NCI-H446 (cell line): ENCODE results near the gene LRRC15.

Source experiments
- DNase-seq, 2 experiments: peaks; one replicate each; lab custom pipeline; 2025; lab: John Stamatoyannopoulos, UW

LRRC15 gene

GRCh38 chr3:194333212-194333980 lies 36.1 kb downstream of the LRRC15 start:
- DNase-seq = no peak

GRCh38 chr3:194332858-194333211 lies 36.7 kb downstream of the LRRC15 start:
- DNase-seq = no peak

GRCh38 chr3:194330579-194330978 lies 39.0 kb downstream of the LRRC15 start:
- no peak for DNase-seq

GRCh38 chr3:194330160-194330559 lies 39.4 kb downstream of the LRRC15 start:
- DNase-seq = no peak

GRCh38 chr3:194329583-194329965 lies 40.0 kb downstream of the LRRC15 start:
- no peak for DNase-seq

- no peak for DNase-seq
Measured at GRCh38 chr3:194328942-194329582, 40.5 kb downstream of the LRRC15 start.

- no peak for DNase-seq
Measured at GRCh38 chr3:194328053-194328657, 41.4 kb downstream of the LRRC15 start.

GRCh38 chr3:194327218-194328052 lies 42.1 kb downstream of the LRRC15 start:
- DNase-seq = no peak

- no peak for DNase-seq
Measured at GRCh38 chr3:194326968-194327217, 42.6 kb downstream of the LRRC15 start.

- DNase-seq = no peak
Measured at GRCh38 chr3:194326192-194326967, 43.2 kb downstream of the LRRC15 start.

GRCh38 chr3:194325424-194326153 lies 44.0 kb downstream of the LRRC15 start:
- DNase-seq = no peak

- no peak for DNase-seq
Measured at GRCh38 chr3:194324823-194325327, 44.7 kb downstream of the LRRC15 start.

- DNase-seq = no peak
Measured at GRCh38 chr3:194323785-194324735, 45.5 kb downstream of the LRRC15 start.

- DNase-seq = no peak
Measured at GRCh38 chr3:194322678-194323211, 46.8 kb downstream of the LRRC15 start.

- no peak for DNase-seq
Measured at GRCh38 chr3:194321693-194322640, 47.6 kb downstream of the LRRC15 start.

GRCh38 chr3:194320744-194321243 lies 48.7 kb downstream of the LRRC15 start:
- no peak for DNase-seq

GRCh38 chr3:194320100-194320499 lies 49.4 kb downstream of the LRRC15 start:
- DNase-seq = no peak

- no peak for DNase-seq
Measured at GRCh38 chr3:194318511-194319161, 50.9 kb downstream of the LRRC15 start.
